Nephron (organoid): ENCODE data around the gene GHR.

Experiments used
- H3K27ac Mint-ChIP-seq, 3 experiments: 2 replicates each; pipeline ENCODE4 v1.8.0; 2020; ENCODE audit warnings: mixed read lengths in 3 of 3, mild to moderate bottlenecking in 2 of 3, moderate library complexity in 1 of 3
- H3K27me3 Mint-ChIP-seq: 2 replicates; pipeline ENCODE4 v1.8.0; 2021; ENCODE audit warnings: low read depth, mild to moderate bottlenecking, moderate library complexity, mixed read lengths
- H3K36me3 Mint-ChIP-seq: 2 replicates; pipeline ENCODE4 v1.8.0; 2020; ENCODE audit warnings: low read depth, mixed read lengths
- H3K4me1 Mint-ChIP-seq: 2 replicates; pipeline ENCODE4 v1.8.0; 2020; ENCODE audit warnings: mixed read lengths
- H3K4me3 Mint-ChIP-seq, 3 experiments: 2 replicates each; pipeline ENCODE4 v1.8.0; 2020; ENCODE audit warnings: mild to moderate bottlenecking in 3 of 3, mixed read lengths in 3 of 3, moderate library complexity in 2 of 3
- H3K9me3 Mint-ChIP-seq: 2 replicates; pipeline ENCODE4 v1.8.0; 2020; ENCODE audit warnings: mixed read lengths
- TF ChIP-seq, protein P1 (sequence below), 3 experiments: fragments of 200-600 bp; sonication (generic); IDR thresholded peaks; one replicate each; pipeline ENCODE4 v1.5.0; 2021; ENCODE audit warnings: antibody characterized with exemption in 3 of 3; ENCODE audit not compliant: unreplicated experiment in 3 of 3

GHR gene

DNA sequence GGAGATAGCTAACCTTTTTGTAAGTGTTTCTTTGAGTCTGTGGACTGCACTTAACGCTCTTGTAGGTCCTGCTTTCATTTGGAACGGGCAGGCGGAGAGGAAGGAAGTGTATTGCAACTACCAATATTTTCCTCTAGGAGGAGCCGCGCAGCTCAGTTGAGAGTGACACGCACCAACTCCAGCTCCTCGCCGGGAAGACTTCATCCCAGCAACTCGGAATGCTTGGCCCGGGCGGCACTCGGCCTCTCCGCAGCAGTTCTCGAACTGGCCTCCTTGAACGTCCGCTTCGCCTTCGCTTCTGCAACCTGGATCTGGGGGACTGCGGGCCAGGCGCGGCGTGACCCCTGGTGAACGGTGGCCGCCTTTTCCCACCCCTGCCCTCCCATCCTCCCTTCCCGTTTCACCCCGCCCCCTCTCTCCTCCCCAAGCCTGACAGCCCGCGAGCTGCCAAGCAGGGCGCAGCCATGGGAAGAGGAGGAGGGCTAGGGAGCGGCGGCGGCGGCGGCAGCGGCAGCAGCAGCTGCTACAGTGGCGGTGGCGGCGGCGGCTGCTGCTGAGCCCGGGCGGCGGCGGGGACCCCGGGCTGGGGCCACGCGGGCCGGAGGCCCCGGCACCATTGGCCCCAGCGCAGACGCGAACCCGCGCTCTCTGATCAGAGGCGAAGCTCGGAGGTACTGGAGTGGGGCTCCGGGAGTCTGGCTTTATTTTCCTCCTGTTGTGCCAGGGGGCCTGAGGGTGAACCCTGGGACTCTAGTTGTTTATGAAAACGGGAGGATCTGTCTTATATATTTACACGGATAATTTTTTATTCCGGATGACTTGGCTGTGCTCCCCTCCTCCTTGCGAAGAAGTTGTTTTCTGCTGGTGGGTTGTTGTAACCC is at the start of gene GHR:
GHR (plus strand) TSS at position 155 of the 881 bp plus-strand sequence. CDS start 142,436 bp downstream, outside the sequence.
- H3K27me3 Mint-ChIP-seq, result no peaks in the 10 kb centered on the region
- TF ChIP-seq, protein P1, sequence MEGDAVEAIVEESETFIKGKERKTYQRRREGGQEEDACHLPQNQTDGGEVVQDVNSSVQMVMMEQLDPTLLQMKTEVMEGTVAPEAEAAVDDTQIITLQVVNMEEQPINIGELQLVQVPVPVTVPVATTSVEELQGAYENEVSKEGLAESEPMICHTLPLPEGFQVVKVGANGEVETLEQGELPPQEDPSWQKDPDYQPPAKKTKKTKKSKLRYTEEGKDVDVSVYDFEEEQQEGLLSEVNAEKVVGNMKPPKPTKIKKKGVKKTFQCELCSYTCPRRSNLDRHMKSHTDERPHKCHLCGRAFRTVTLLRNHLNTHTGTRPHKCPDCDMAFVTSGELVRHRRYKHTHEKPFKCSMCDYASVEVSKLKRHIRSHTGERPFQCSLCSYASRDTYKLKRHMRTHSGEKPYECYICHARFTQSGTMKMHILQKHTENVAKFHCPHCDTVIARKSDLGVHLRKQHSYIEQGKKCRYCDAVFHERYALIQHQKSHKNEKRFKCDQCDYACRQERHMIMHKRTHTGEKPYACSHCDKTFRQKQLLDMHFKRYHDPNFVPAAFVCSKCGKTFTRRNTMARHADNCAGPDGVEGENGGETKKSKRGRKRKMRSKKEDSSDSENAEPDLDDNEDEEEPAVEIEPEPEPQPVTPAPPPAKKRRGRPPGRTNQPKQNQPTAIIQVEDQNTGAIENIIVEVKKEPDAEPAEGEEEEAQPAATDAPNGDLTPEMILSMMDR (IDR thresholded peaks at IDR 0.05; ENCODE audit: unreplicated experiment in 3 of 3), result peak; percentile 72 to 82 (median 78)
- peaks cover under 1% of the 10 kb centered on the region for H3K9me3 Mint-ChIP-seq
- H3K27ac Mint-ChIP-seq, result no peak within 1 kb of the TSS
- peaks cover 4% of the 10 kb centered on the region for H3K4me1 Mint-ChIP-seq
- H3K36me3 Mint-ChIP-seq, result no peaks in the 10 kb centered on the region
- H3K4me3 Mint-ChIP-seq, result peak within 1 kb of the TSS in 1 of 3 experiments; percentile 17

DNA sequence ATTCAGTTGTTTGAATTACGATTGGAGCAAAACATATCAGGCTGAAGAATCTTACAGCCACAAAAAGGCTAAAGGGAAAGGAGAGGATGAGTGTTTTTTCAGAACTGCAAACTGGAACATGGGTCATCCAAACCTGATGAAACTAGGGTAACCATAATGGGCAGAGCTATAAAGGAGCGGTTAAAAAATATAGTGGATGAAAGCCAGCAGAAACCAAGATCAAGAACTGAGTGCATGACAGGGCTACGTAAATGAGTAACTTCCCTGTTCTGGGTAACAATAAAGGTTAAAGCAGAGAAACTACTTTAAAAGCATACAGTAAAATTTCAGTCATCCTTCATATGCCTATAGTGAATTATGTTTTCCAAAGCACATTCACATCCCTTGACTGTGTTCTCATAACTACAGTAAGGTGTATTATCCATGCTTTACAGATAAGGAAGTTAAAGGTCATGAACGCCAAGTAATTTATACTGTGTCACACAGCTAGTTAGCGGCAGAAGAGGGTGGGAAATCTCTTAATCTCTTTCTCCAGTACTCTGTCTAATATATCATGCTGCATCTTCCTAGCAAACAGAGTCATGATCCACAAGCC is 48.5 kb upstream of the GHR start:
- Mint-ChIP-seq H3K9me3 (peaks cover 4% of the 10 kb centered on the region), H3K36me3 (no peaks in the 10 kb centered on the region), H3K4me3 (no peak overlapping the region), H3K27me3 (no peaks in the 10 kb centered on the region), H3K27ac (no peak overlapping the region), H3K4me1 (no peaks in the 10 kb centered on the region)
- TF ChIP-seq, protein P1 (IDR thresholded peaks at IDR 0.05; ENCODE audit: unreplicated experiment in 3 of 3), result no peak

DNA sequence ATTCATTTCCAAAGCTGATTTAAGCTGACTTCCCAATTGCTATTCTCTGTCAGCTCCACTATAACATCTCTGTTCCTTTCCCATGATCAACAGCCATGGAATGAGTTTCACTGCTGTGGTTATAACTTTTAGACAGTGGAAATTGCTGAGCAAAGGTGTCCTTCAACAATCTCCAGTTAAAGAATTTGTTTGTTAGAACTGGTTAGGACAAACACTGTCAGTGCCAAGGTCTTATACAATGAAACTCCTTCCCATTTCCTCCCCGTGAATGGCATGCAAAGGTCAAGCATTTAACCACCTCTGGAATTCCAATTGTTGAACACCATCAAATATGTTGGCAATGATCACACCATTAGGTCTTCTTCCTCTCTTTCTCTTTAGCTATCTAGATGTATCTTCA is 45.7 kb upstream of the GHR start:
- H3K9me3 Mint-ChIP-seq, result peaks cover 4% of the 10 kb centered on the region
- no peaks in the 10 kb centered on the region for H3K4me1 Mint-ChIP-seq
- no peaks in the 10 kb centered on the region for H3K36me3 Mint-ChIP-seq
- TF ChIP-seq, protein P1 (IDR thresholded peaks at IDR 0.05; ENCODE audit: unreplicated experiment in 3 of 3), result no peak
- H3K27ac Mint-ChIP-seq, result no peak overlapping the region
- no peaks in the 10 kb centered on the region for H3K27me3 Mint-ChIP-seq
- H3K4me3 Mint-ChIP-seq, result no peak overlapping the region

DNA sequence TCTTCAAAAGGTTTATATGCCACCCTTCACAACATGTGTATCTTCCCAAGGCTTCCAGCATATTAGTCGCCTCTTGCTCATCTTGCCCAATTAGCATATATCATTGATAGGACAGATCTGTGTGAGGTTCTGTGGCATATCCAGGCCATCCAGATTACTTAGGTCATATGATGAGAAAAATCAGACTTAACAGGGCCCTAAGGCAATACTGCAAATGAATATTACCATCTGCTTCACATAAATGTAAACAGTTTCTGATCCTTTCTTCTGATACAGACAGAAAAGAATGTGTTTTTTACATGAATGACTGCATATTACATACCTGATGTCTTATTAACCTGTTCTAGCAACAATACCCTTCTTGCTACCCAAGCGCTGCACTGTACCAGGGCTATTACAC is 41.3 kb upstream of the GHR start:
- Mint-ChIP-seq H3K27me3 (no peaks in the 10 kb centered on the region), H3K36me3 (no peaks in the 10 kb centered on the region), H3K4me3 (no peak overlapping the region), H3K4me1 (no peaks in the 10 kb centered on the region), H3K9me3 (no peaks in the 10 kb centered on the region), H3K27ac (no peak overlapping the region)
- TF ChIP-seq, protein P1 (IDR thresholded peaks at IDR 0.05; ENCODE audit: unreplicated experiment in 3 of 3), result no peak

DNA sequence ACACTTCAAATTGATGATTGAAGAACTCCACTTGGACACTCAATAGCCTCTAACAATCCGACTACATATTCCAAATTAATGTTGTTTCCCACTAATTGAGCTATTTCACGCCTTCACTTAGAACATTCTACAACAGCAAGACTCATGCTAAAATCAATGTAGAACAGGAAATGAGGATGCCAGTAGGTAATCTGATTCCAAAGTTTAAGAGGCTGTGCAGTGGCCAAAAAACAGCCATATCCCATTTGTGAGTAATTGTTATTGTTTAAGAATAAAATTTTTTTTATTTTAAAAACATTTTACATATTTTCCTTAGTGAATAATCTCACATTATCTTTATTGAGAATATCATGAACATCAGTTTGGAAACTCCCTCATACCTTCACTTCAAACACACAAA is 35.7 kb upstream of the GHR start:
- Mint-ChIP-seq H3K4me1 (no peaks in the 10 kb centered on the region), H3K9me3 (peaks cover 9% of the 10 kb centered on the region), H3K27ac (no peak overlapping the region), H3K36me3 (no peaks in the 10 kb centered on the region), H3K27me3 (no peaks in the 10 kb centered on the region), H3K4me3 (no peak overlapping the region)
- TF ChIP-seq, protein P1 (IDR thresholded peaks at IDR 0.05; ENCODE audit: unreplicated experiment in 3 of 3), result no peak
